Tibial artery (tissue), 4 donors: ENCODE data around the gene RB1.

ENCODE experiments used
- DNase-seq, 2 donors: peaks; one replicate each; pipeline ENCODE4 v3.0.0-alpha.2; 2019
- H3K27ac ChIP-seq, 2 donors: fragments of 200-600 bp; sonication (generic) in 1 of 2; 1 replicate in 1 of 2; 2 replicates in 1 of 2; pipeline ENCODE4 v1.5.1; 2018 to 2019; ENCODE audit warnings: mild to moderate bottlenecking in 1 of 2
- H3K27me3 ChIP-seq, 2 donors: fragments of 200-600 bp; sonication (generic) in 1 of 2; one replicate each; pipeline versions ENCODE4 v1.5.1 to v1.6.0; 2016 to 2019
- H3K36me3 ChIP-seq, 3 donors: fragments of 200-600 bp; sonication (generic) in 2 of 3; one replicate each; pipeline ENCODE4 v1.5.1; 2016 to 2019; ENCODE audit warnings: mild to moderate bottlenecking in 2 of 3
- H3K4me1 ChIP-seq, 4 donors: fragments of 200-600 bp; sonication (generic) in 2 of 4; 1 replicate in 3 of 4; 2 replicates in 1 of 4; pipeline ENCODE4 v1.5.1; 2016 to 2019
- H3K4me3 ChIP-seq, 2 donors: fragments of 200-600 bp; sonication (generic) in 1 of 2; 1 replicate in 1 of 2; 2 replicates in 1 of 2; pipeline ENCODE4 v1.5.1; 2018 to 2019; ENCODE audit warnings: mild to moderate bottlenecking in 2 of 2
- H3K9me3 ChIP-seq, 3 donors: fragments of 200-600 bp; sonication (generic) in 1 of 3; one replicate each; pipeline ENCODE4 v1.5.1; 2016 to 2019
- CTCF ChIP-seq, 2 experiments: fragments of 200-600 bp in 1 of 2; fragments of 450-650 bp in 1 of 2; IDR thresholded peaks; one replicate each; pipeline ENCODE4 v1.5.1; 2017 to 2019; ENCODE audit warnings: antibody characterized with exemption in 2 of 2, mild to moderate bottlenecking in 1 of 2, moderate library complexity in 1 of 2
- intact Hi-C: fragments of 100-400 bp; cut with DNase I; formaldehyde crosslinking; loops from one replicate; pipeline ENCODE4 v1.15.0; 2023; ENCODE audit warnings: low total_unique reads

The RB1 gene

DNA sequence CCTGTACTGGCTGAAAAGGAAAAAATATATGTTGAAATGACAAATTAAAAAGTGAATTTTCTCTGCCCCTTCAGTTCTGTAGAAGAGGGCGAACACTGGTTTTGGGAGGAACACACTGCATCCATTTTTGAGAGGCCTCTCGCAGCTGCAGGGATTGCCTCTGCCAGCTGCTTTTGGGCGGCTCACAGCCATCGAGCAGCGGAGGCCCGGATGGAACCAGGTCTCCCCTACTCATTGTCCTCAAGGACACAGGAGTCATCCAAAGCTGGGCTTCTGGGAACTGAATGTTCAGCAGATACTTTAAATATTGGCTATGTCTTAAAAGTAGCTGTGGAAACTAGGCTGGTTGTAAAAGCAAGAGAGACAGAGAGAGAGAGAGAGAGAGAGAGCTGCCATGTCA is 212.2 kb downstream of the RB1 start:
- intact Hi-C loops, result no loop called here
- Histone ChIP-seq H3K27me3 (no peaks in the 10 kb centered on the region), H3K27ac (no peak overlapping the region), H3K9me3 (no peaks in the 10 kb centered on the region), H3K36me3 (peaks cover 7 to 17% (median 13%) of the 10 kb centered on the region in 3 donors), H3K4me1 (no peaks in the 10 kb centered on the region), H3K4me3 (no peak overlapping the region)
- no peak for TF ChIP-seq CTCF (IDR thresholded peaks at IDR 0.05)
- DNase-seq, result no peak

DNA sequence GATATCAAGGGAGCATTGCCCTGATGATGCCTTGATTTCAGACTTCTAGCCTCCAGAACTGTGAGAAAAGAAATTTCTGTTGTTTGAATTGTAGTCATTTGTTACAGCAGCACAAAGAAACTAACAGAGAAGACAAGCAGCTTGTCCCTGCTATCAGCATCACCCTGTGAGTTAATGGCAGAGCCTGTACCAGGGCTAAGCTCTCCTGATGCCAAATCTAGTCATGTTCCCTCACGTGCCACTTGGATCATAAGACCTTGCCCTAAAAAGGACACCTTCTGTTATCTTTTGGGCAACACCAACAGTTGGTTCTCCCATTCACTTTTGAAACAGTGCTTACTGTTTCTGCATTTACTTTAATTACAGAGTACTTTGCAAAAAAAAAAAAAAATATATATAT is 214.5 kb downstream of the RB1 start:
- no peak for DNase-seq
- H3K4me1 ChIP-seq, result no peaks in the 10 kb centered on the region
- intact Hi-C loops, result no loop called here
- H3K27me3 ChIP-seq, result no peaks in the 10 kb centered on the region
- peaks cover 0 to 9% (median 5%) of the 10 kb centered on the region in 3 donors for H3K36me3 ChIP-seq
- TF ChIP-seq CTCF (IDR thresholded peaks at IDR 0.05), result no peak
- H3K9me3 ChIP-seq, result no peaks in the 10 kb centered on the region
- H3K27ac ChIP-seq, result no peak overlapping the region
- H3K4me3 ChIP-seq, result no peak overlapping the region

- no peaks in the 10 kb centered on the region for H3K9me3 ChIP-seq
- H3K4me1 ChIP-seq, result peaks cover 0 to 17% (median 4%) of the 10 kb centered on the region in 4 donors
- no peak overlapping the region for H3K4me3 ChIP-seq
- no peak for DNase-seq
- TF ChIP-seq CTCF (IDR thresholded peaks at IDR 0.05), result no peak
- H3K27ac ChIP-seq, result no peak overlapping the region
- peaks cover 0 to 6% (median 0%) of the 10 kb centered on the region in 3 donors for H3K36me3 ChIP-seq
- intact Hi-C loops, result no loop called here
- H3K27me3 ChIP-seq, result no peaks in the 10 kb centered on the region
Observed at GRCh38 chr13:48526286-48526685, 222.7 kb downstream of the RB1 start.

GRCh38 chr13:48527955-48528354 is 224.4 kb downstream of the RB1 start:
- Histone ChIP-seq H3K36me3 (no peaks in the 10 kb centered on the region), H3K27me3 (no peaks in the 10 kb centered on the region), H3K4me1 (peaks cover 0 to 20% (median 6%) of the 10 kb centered on the region in 4 donors), H3K27ac (peak overlapping the region; percentile 8 to 9), H3K9me3 (no peaks in the 10 kb centered on the region), H3K4me3 (no peak overlapping the region)
- no peak for TF ChIP-seq CTCF (IDR thresholded peaks at IDR 0.05)
- intact Hi-C loops, result no loop called here
- DNase-seq, result no peak

DNA sequence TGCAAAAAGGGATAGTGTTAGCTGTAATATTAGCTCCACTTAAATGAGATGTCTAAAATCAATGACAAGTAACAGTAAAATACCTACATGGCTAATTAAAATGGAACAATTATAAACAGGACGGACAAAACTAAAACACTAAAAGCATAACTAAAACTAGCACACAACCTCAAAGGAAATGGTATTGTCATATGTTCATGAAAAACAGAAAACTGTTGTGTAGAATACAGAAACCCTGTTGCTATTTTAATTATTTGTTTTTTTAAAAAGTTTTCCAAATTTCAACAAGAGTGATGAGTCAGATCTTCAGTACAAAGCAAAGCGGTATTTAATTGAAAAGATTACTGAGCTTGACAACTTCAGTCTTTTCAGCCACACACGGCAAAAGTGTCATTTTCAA is 225.2 kb downstream of the RB1 start:
- Histone ChIP-seq H3K27me3 (no peaks in the 10 kb centered on the region), H3K4me3 (no peak overlapping the region), H3K9me3 (no peaks in the 10 kb centered on the region), H3K36me3 (no peaks in the 10 kb centered on the region), H3K27ac (no peak overlapping the region), H3K4me1 (peaks cover 0 to 26% (median 10%) of the 10 kb centered on the region in 4 donors)
- DNase-seq, result no peak
- intact Hi-C loops, result no loop called here
- TF ChIP-seq CTCF (IDR thresholded peaks at IDR 0.05), result no peak

- TF ChIP-seq CTCF (IDR thresholded peaks at IDR 0.05), result no peak
- peak overlapping the region in 1 of 2 donors; percentile 94 for H3K27ac ChIP-seq
- no peaks in the 10 kb centered on the region for H3K27me3 ChIP-seq
- intact Hi-C loops, result loop anchor here (5.0 kb wide), 1 partner anchor 41 kb away; no protein-coding TSS in a partner anchor
- DNase-seq, result no peak
- H3K4me3 ChIP-seq, result no peak overlapping the region
- peaks cover 0 to 27% (median 12%) of the 10 kb centered on the region in 4 donors for H3K4me1 ChIP-seq
- H3K9me3 ChIP-seq, result no peaks in the 10 kb centered on the region
- no peaks in the 10 kb centered on the region for H3K36me3 ChIP-seq
Observed at GRCh38 chr13:48530833-48531232, 227.3 kb downstream of the RB1 start.
